Islet precursor cell (in vitro differentiated cells): Measurements from ENCODE around the gene NPVF.
A peak's percentile ranks its signal among the peaks of the same experiment; 100 is the strongest.

Experiments used
- DNase-seq: peaks from one replicate; pipeline ENCODE4 v3.0.0-alpha.2; 2018

NPVF gene

GRCh38 chr7:25228386-25228785, at the start of gene NPVF:
TSS of gene NPVF (minus strand) at chr7:25228486. CDS start at chr7:25228439, 47 bp downstream.
- DNase-seq, result no peak

GRCh38 chr7:25272265-25272664, 44.0 kb upstream of the NPVF start:
- no peak for DNase-seq

GRCh38 chr7:25263337-25263736, 35.1 kb upstream of the NPVF start:
- DNase-seq, result no peak

- peak; percentile 77 for DNase-seq
Observed at GRCh38 chr7:25262586-25262985, 34.3 kb upstream of the NPVF start.

- DNase-seq, result no peak
Observed at GRCh38 chr7:25261545-25262140, 33.4 kb upstream of the NPVF start.

- DNase-seq, result no peak
Observed at GRCh38 chr7:25260862-25261494, 32.7 kb upstream of the NPVF start.

- peak; percentile 83 for DNase-seq
Observed at GRCh38 chr7:25259487-25260243, 31.4 kb upstream of the NPVF start.

GRCh38 chr7:25256333-25256819, 28.1 kb upstream of the NPVF start:
- DNase-seq, result no peak

GRCh38 chr7:25255611-25256332, 27.5 kb upstream of the NPVF start:
- no peak for DNase-seq

GRCh38 chr7:25254604-25255003, 26.3 kb upstream of the NPVF start:
- DNase-seq, result no peak

GRCh38 chr7:25253714-25254113, 25.4 kb upstream of the NPVF start:
- no peak for DNase-seq

- DNase-seq, result no peak
Observed at GRCh38 chr7:25250386-25250785, 22.1 kb upstream of the NPVF start.

GRCh38 chr7:25249772-25250171, 21.5 kb upstream of the NPVF start:
- DNase-seq, result no peak

- DNase-seq, result no peak
Observed at GRCh38 chr7:25246306-25246705, 18.0 kb upstream of the NPVF start.

GRCh38 chr7:25244254-25245033, 16.2 kb upstream of the NPVF start:
- DNase-seq, result no peak

- no peak for DNase-seq
Observed at GRCh38 chr7:25242678-25243077, 14.4 kb upstream of the NPVF start.

- no peak for DNase-seq
Observed at GRCh38 chr7:25240896-25241295, 12.6 kb upstream of the NPVF start.

- no peak for DNase-seq
Observed at GRCh38 chr7:25240340-25240739, 12.1 kb upstream of the NPVF start.

GRCh38 chr7:25239888-25240287, 11.6 kb upstream of the NPVF start:
- no peak for DNase-seq

- no peak for DNase-seq
Observed at GRCh38 chr7:25238066-25238725, 9.9 kb upstream of the NPVF start.

- DNase-seq, result no peak
Observed at GRCh38 chr7:25235471-25235870, 7.2 kb upstream of the NPVF start.

- no peak for DNase-seq
Observed at GRCh38 chr7:25234336-25234735, 6.0 kb upstream of the NPVF start.
